ENCODE data around the gene HOXC6. TPM values are rescaled to one million over a fixed set of nuclear protein-coding genes. Genes with fewer than 3 reads are reported as not detected.

HOXC6 gene
- total RNA-seq, 1 experiment from 2014 or later = 5.3 TPM

GRCh38 chr12:53987787-53988230, 40.4 kb upstream of the HOXC6 start:
- Histone ChIP-seq H3K4me3 (peak overlapping the region; percentile 70), H3K36me3 (peaks cover 19% of the 10 kb centered on the region), H3K9me3 (no peaks in the 10 kb centered on the region), H3K27me3 (no peaks in the 10 kb centered on the region)
- DNase-seq = no peak

GRCh38 chr12:53988541-53989226, 39.6 kb upstream of the HOXC6 start:
- Histone ChIP-seq H3K4me3 (peak overlapping the region; percentile 70), H3K36me3 (peaks cover 19% of the 10 kb centered on the region), H3K9me3 (no peaks in the 10 kb centered on the region), H3K27me3 (no peaks in the 10 kb centered on the region)
- no peak for DNase-seq

- Histone ChIP-seq H3K4me3 (peak overlapping the region; percentile 70), H3K9me3 (no peaks in the 10 kb centered on the region), H3K36me3 (peaks cover 19% of the 10 kb centered on the region), H3K27me3 (no peaks in the 10 kb centered on the region)
- DNase-seq = peak; percentile 73
Observed at GRCh38 chr12:53989227-53990113, 38.8 kb upstream of the HOXC6 start.

- Histone ChIP-seq H3K36me3 (peaks cover 23% of the 10 kb centered on the region), H3K4me3 (peak overlapping the region; percentile 70), H3K9me3 (no peaks in the 10 kb centered on the region), H3K27me3 (no peaks in the 10 kb centered on the region)
- no peak for DNase-seq
Observed at GRCh38 chr12:53990311-53991076, 37.7 kb upstream of the HOXC6 start.

GRCh38 chr12:53991077-53991460, 37.2 kb upstream of the HOXC6 start:
- DNase-seq = peak; percentile 86
- peaks cover 23% of the 10 kb centered on the region for H3K36me3 ChIP-seq
- no peaks in the 10 kb centered on the region for H3K9me3 ChIP-seq
- no peaks in the 10 kb centered on the region for H3K27me3 ChIP-seq
- peak overlapping the region; percentile 70 for H3K4me3 ChIP-seq

GRCh38 chr12:53992377-53992889, 35.8 kb upstream of the HOXC6 start:
- Histone ChIP-seq H3K36me3 (peaks cover 20% of the 10 kb centered on the region), H3K9me3 (no peaks in the 10 kb centered on the region), H3K27me3 (no peaks in the 10 kb centered on the region), H3K4me3 (no peak overlapping the region)
- no peak for DNase-seq

GRCh38 chr12:53993162-53994008, 34.9 kb upstream of the HOXC6 start:
- peaks cover 12% of the 10 kb centered on the region for H3K36me3 ChIP-seq
- no peaks in the 10 kb centered on the region for H3K27me3 ChIP-seq
- H3K9me3 ChIP-seq = no peaks in the 10 kb centered on the region
- DNase-seq = no peak
- peak overlapping the region; percentile 72; the same call in 1 of the 2 replicates for H3K4me3 ChIP-seq

GRCh38 chr12:53994009-53994263, 34.3 kb upstream of the HOXC6 start:
- Histone ChIP-seq H3K9me3 (no peaks in the 10 kb centered on the region), H3K27me3 (no peaks in the 10 kb centered on the region), H3K4me3 (peak overlapping the region; percentile 72), H3K36me3 (peaks cover 11% of the 10 kb centered on the region)
- DNase-seq = no peak

GRCh38 chr12:53994264-53995001, 33.8 kb upstream of the HOXC6 start:
- peak; percentile 49 for DNase-seq
- peak overlapping the region; percentile 72 for H3K4me3 ChIP-seq
- no peaks in the 10 kb centered on the region for H3K27me3 ChIP-seq
- H3K9me3 ChIP-seq = no peaks in the 10 kb centered on the region
- peaks cover 10% of the 10 kb centered on the region for H3K36me3 ChIP-seq

GRCh38 chr12:53995002-53995377, 33.2 kb upstream of the HOXC6 start:
- H3K27me3 ChIP-seq = no peaks in the 10 kb centered on the region
- H3K9me3 ChIP-seq = no peaks in the 10 kb centered on the region
- peaks cover 10% of the 10 kb centered on the region for H3K36me3 ChIP-seq
- peak overlapping the region; percentile 72 for H3K4me3 ChIP-seq
- no peak for DNase-seq

- H3K36me3 ChIP-seq = peaks cover 10% of the 10 kb centered on the region
- peak; percentile 90 for DNase-seq
- H3K27me3 ChIP-seq = no peaks in the 10 kb centered on the region
- H3K9me3 ChIP-seq = no peaks in the 10 kb centered on the region
- peak overlapping the region; percentile 72 for H3K4me3 ChIP-seq
Observed at GRCh38 chr12:53995378-53996239, 32.6 kb upstream of the HOXC6 start.

GRCh38 chr12:53996240-53997203, 31.7 kb upstream of the HOXC6 start:
- no peaks in the 10 kb centered on the region for H3K27me3 ChIP-seq
- no peaks in the 10 kb centered on the region for H3K9me3 ChIP-seq
- H3K4me3 ChIP-seq = peak overlapping the region; percentile 72
- H3K36me3 ChIP-seq = peaks cover 8% of the 10 kb centered on the region
- peak; percentile 47 for DNase-seq

GRCh38 chr12:53997204-53998109, 30.8 kb upstream of the HOXC6 start:
- DNase-seq = peak; percentile 68
- Histone ChIP-seq H3K4me3 (peak overlapping the region; percentile 72), H3K36me3 (peaks cover 8% of the 10 kb centered on the region), H3K27me3 (no peaks in the 10 kb centered on the region), H3K9me3 (no peaks in the 10 kb centered on the region)
